ENCODE measurements around the gene PROK1.

- TF ChIP-seq CTCF (IDR thresholded peaks at IDR 0.05) (no peak), POLR2A (IDR thresholded peaks at IDR 0.05) (no peak)
These were observed 9.1 kb upstream of the PROK1 start for GRCh38 chr1:110441888-110442287.
